H1 (cell line): ENCODE data around the gene CBL.

Experiments used
- POLR2A ChIP-seq, 2 experiments: IDR thresholded peaks; 1 replicate in 1 of 2; 2 replicates in 1 of 2; pipeline ENCODE4 v1.6.1; 2011; ENCODE audit warnings: low read depth in 2 of 2, low read length in 2 of 2, mild to moderate bottlenecking in 2 of 2; ENCODE audit errors: control extremely low read depth in 1 of 2
- POLR2AphosphoS5 ChIP-seq: IDR thresholded peaks from 2 replicates; pipeline ENCODE4 v1.6.1; 2011; ENCODE audit warnings: low read depth, low read length
- RFX5 ChIP-seq: IDR thresholded peaks from 2 replicates; pipeline ENCODE4 v1.6.1; 2011; ENCODE audit warnings: low read depth, low read length, improper control_type of control experiment, borderline replicate concordance
- YY1 ChIP-seq: IDR thresholded peaks from 2 replicates; pipeline ENCODE4 v1.6.1; 2011; ENCODE audit warnings: low read depth, mild to moderate bottlenecking, low read length
- TF ChIP-seq, protein P1 (sequence below), 3 experiments: IDR thresholded peaks; 1 replicate in 2 of 3; 2 replicates in 1 of 3; pipeline versions ENCODE4 v1.5.1 to v1.6.1; 2011; ENCODE audit warnings: low read length in 3 of 3, mild to moderate bottlenecking in 3 of 3, inconsistent platforms in 2 of 3, low read depth in 1 of 3, moderate library complexity in 1 of 3; ENCODE audit not compliant: insufficient read depth in 1 of 3; ENCODE audit errors: control extremely low read depth in 1 of 3

- no peak for TF ChIP-seq POLR2A (IDR thresholded peaks at IDR 0.05; ENCODE audit: control extremely low read depth in 1 of 2, low read depth in 2 of 2, low read length in 2 of 2)
- no peak for TF ChIP-seq RFX5
- TF ChIP-seq, protein P1, sequence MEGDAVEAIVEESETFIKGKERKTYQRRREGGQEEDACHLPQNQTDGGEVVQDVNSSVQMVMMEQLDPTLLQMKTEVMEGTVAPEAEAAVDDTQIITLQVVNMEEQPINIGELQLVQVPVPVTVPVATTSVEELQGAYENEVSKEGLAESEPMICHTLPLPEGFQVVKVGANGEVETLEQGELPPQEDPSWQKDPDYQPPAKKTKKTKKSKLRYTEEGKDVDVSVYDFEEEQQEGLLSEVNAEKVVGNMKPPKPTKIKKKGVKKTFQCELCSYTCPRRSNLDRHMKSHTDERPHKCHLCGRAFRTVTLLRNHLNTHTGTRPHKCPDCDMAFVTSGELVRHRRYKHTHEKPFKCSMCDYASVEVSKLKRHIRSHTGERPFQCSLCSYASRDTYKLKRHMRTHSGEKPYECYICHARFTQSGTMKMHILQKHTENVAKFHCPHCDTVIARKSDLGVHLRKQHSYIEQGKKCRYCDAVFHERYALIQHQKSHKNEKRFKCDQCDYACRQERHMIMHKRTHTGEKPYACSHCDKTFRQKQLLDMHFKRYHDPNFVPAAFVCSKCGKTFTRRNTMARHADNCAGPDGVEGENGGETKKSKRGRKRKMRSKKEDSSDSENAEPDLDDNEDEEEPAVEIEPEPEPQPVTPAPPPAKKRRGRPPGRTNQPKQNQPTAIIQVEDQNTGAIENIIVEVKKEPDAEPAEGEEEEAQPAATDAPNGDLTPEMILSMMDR (IDR thresholded peaks at IDR 0.05; ENCODE audit: control extremely low read depth in 1 of 3, insufficient read depth in 1 of 3, low read depth in 1 of 3, low read length in 3 of 3): no peak
- no peak for TF ChIP-seq POLR2AphosphoS5
- no peak for TF ChIP-seq YY1
Observed at GRCh38 chr11:119352857-119353260, 146.7 kb downstream of the CBL start.
